HG02981 (cell line): ENCODE data around the gene FSD1.

Experiments
- ATAC-seq: cut with Tn5 transposase; IDR thresholded peaks from one replicate; pipeline ENCODE4 v1.9.1; 2021; ENCODE audit warnings: mild to moderate bottlenecking, moderate library complexity; ENCODE audit not compliant: unreplicated experiment

FSD1 gene

GRCh38 chr19:4362101-4362828 is 57.9 kb downstream of the FSD1 start:
- ATAC-seq = no peak

- ATAC-seq = no peak
Observed at GRCh38 chr19:4362831-4363545, 58.6 kb downstream of the FSD1 start.

- ATAC-seq = no peak
Observed at GRCh38 chr19:4363571-4364304, 59.3 kb downstream of the FSD1 start.

GRCh38 chr19:4365341-4365740 is 60.9 kb downstream of the FSD1 start:
- no peak for ATAC-seq

GRCh38 chr19:4365791-4366665 is 61.6 kb downstream of the FSD1 start:
- no peak for ATAC-seq

- no peak for ATAC-seq
Observed at GRCh38 chr19:4366666-4367335, 62.4 kb downstream of the FSD1 start.

GRCh38 chr19:4367336-4367723 is 62.9 kb downstream of the FSD1 start:
- ATAC-seq = no peak

GRCh38 chr19:4367781-4368127 is 63.4 kb downstream of the FSD1 start:
- no peak for ATAC-seq

GRCh38 chr19:4368128-4368820 is 63.9 kb downstream of the FSD1 start:
- no peak for ATAC-seq

- ATAC-seq = peak; percentile 45
Observed at GRCh38 chr19:4369109-4369887, 64.9 kb downstream of the FSD1 start.

- ATAC-seq = peak; percentile 45
Observed at GRCh38 chr19:4369888-4370260, 65.5 kb downstream of the FSD1 start.

- no peak for ATAC-seq
Observed at GRCh38 chr19:4370418-4371041, 66.1 kb downstream of the FSD1 start.

GRCh38 chr19:4371247-4372164 is 67.1 kb downstream of the FSD1 start:
- no peak for ATAC-seq

- ATAC-seq = no peak
Observed at GRCh38 chr19:4372165-4373012, 68.0 kb downstream of the FSD1 start.

GRCh38 chr19:4373013-4373367 is 68.6 kb downstream of the FSD1 start:
- no peak for ATAC-seq
